ENCODE data around the gene ARL4A.

DNA sequence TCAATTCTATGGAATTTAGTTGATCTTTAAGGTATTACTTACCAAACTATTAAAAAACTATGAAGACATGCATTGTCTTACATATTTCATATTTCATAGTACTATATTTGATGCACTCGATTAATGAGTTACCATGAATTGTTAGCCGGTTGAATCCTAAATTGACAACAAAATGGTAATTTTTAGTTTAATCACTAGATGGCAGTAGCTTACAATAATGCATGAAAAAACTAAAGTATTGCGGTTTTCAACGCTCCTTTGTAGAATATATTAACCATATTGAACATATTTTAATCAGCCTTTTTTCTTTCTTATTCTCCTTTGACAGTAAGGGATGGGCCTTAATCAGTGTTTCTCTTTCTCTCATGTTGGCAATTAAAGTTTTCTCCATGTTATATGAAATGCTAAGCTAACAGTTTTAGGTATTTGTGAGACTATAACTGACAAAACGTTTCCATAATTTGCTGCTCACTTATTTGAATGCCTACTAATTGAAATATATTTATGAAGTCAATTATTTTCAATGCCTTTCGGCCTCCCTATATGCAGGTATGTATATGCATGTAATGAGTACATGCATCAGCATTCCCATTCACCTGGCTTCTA lies 48.5 kb upstream of the ARL4A start:
- TF ChIP-seq POLR2AphosphoS5 (IDR thresholded peaks at IDR 0.05; ENCODE audit: low read depth, low read length) (no peak), TAF1 (IDR thresholded peaks at IDR 0.05; ENCODE audit: low read depth, low read length) (no peak), POLR2A (IDR thresholded peaks at IDR 0.05; ENCODE audit: low read depth, low read length) (no peak), SPI1 (IDR thresholded peaks at IDR 0.05; ENCODE audit: low read depth, low read length) (no peak)

Data from GM12891 (cell line).